ENCODE measurements around the gene BCKDHB. TPM values are rescaled to one million over a fixed set of nuclear protein-coding genes. Genes with fewer than 3 reads are reported as not detected.

BCKDHB gene
- total RNA-seq, 1 donor from 2014 or later: 17.6 TPM

DNA sequence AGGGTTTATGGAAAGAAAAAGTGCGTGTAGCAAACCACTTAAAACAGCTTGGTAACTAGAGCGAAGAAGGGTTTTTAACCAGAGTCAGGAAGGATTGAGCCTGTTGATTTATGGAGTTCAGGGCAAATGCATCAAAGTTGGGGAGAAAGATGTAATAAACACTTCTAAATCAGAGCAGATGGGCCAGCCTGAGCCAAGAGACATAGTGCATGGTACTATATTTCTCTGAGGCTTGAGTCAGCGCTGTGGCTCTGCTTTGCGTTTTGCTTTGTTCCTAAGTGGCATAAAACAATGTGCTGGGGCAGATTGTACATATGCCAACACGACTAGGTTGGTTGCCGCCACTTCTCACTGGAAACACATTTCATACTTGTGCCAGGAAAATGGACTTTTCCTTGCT is 111.3 kb downstream of the BCKDHB start:
- Histone ChIP-seq H3K36me3 (no peaks in the 10 kb centered on the region), H3K27me3 (no peaks in the 10 kb centered on the region), H3K9me3 (no peaks in the 10 kb centered on the region), H3K4me3 (no peak overlapping the region), H3K27ac (no peak overlapping the region), H3K4me1 (no peaks in the 10 kb centered on the region)
- TF ChIP-seq, protein P1, sequence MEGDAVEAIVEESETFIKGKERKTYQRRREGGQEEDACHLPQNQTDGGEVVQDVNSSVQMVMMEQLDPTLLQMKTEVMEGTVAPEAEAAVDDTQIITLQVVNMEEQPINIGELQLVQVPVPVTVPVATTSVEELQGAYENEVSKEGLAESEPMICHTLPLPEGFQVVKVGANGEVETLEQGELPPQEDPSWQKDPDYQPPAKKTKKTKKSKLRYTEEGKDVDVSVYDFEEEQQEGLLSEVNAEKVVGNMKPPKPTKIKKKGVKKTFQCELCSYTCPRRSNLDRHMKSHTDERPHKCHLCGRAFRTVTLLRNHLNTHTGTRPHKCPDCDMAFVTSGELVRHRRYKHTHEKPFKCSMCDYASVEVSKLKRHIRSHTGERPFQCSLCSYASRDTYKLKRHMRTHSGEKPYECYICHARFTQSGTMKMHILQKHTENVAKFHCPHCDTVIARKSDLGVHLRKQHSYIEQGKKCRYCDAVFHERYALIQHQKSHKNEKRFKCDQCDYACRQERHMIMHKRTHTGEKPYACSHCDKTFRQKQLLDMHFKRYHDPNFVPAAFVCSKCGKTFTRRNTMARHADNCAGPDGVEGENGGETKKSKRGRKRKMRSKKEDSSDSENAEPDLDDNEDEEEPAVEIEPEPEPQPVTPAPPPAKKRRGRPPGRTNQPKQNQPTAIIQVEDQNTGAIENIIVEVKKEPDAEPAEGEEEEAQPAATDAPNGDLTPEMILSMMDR (IDR thresholded peaks at IDR 0.05): no peak
- intact Hi-C loops (cut with DNase I): no loop called here
- ATAC-seq: no peak
- no peak for DNase-seq

DNA sequence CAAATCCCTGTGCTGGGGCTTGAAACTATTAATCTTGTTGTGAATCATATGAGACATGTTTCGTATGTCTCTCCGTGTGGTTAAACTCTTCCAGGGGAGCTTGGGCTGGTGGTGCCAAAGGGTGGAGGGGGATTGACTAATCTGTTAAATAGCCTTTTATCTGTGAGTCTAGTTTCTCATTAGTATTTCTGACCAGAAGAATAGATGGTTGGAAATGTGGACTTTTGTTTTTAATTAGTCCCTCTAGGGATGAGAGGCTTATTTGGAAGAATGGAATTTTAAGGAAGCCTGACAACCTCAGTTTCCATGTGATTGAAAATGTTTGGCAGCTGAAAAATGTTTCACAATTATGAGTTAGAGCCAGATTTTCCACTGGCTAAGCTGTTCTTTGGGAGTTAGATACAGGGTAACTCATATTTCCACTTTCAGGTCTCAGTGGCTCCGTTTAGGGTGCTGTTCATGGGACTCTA is 117.3 kb downstream of the BCKDHB start:
- intact Hi-C loops (cut with DNase I): no loop called here
- ATAC-seq: no peak
- no peaks in the 10 kb centered on the region for H3K36me3 ChIP-seq

DNA sequence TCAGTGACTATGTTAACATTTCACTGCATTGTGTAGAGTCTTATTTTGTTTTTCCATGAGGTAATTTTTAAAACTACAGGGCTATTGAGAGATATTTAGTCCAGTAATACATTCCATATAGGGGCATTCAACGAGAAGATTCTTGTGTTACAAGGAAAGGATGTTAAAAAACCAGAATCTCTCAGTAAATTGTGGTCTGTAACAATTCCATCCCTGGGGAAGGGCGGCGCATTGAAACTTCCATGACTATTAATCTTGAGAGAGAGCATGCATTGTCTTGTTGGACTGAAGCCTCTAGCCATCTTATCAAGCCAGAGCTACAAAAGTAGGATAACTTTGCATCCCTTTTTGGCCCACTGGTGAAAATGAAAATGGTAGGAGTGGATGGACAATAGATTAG is 119.7 kb downstream of the BCKDHB start:
- TF ChIP-seq, protein P1 (IDR thresholded peaks at IDR 0.05): no peak
- no peak for ATAC-seq
- intact Hi-C loops (cut with DNase I): no loop called here

More for the DNA sequence above, 117.3 kb downstream of the BCKDHB start:
- TF ChIP-seq, protein P1 (IDR thresholded peaks at IDR 0.05): no peak
- no peak overlapping the region for H3K4me3 ChIP-seq
- no peaks in the 10 kb centered on the region for H3K9me3 ChIP-seq
- no peaks in the 10 kb centered on the region for H3K27me3 ChIP-seq
- DNase-seq: no peak
- no peak overlapping the region for H3K27ac ChIP-seq
- H3K4me1 ChIP-seq: no peaks in the 10 kb centered on the region

DNA sequence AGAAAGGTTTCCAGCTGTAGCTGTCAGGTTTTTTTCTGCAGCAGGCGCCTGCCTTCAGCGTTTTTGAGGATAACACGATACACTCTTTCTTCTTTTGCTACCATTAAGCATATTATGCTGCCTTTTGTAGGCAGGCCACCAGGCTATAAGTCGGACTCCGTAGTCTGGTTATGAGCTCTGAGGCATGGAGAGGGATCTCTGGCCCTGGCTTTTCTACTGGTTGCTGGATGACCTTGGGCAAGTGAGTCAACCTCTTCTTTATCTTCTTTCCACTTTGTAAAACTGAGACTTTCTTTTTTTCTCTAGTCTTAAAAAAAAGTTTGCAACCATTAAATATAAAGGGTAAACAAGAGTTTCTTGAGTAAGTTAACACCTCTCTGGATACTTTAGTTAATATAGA is 120.2 kb downstream of the BCKDHB start:
- ATAC-seq: no peak
- TF ChIP-seq, protein P1 (IDR thresholded peaks at IDR 0.05): no peak
- DNase-seq: no peak
- intact Hi-C loops (cut with DNase I): no loop called here
- no peak overlapping the region for H3K27ac ChIP-seq
- no peak overlapping the region for H3K4me3 ChIP-seq
- no peaks in the 10 kb centered on the region for H3K36me3 ChIP-seq
- no peaks in the 10 kb centered on the region for H3K27me3 ChIP-seq
- no peaks in the 10 kb centered on the region for H3K9me3 ChIP-seq
- H3K4me1 ChIP-seq: no peaks in the 10 kb centered on the region

More for the DNA sequence above, 119.7 kb downstream of the BCKDHB start:
- Histone ChIP-seq H3K27me3 (no peaks in the 10 kb centered on the region), H3K9me3 (no peaks in the 10 kb centered on the region), H3K4me1 (no peaks in the 10 kb centered on the region), H3K4me3 (no peak overlapping the region), H3K36me3 (no peaks in the 10 kb centered on the region), H3K27ac (no peak overlapping the region)
- no peak for DNase-seq

- TF ChIP-seq, protein P1 (IDR thresholded peaks at IDR 0.05): no peak
- H3K4me3 ChIP-seq: no peak overlapping the region
- intact Hi-C loops (cut with DNase I): no loop called here
- H3K36me3 ChIP-seq: no peaks in the 10 kb centered on the region
- no peak overlapping the region for H3K27ac ChIP-seq
- H3K9me3 ChIP-seq: no peaks in the 10 kb centered on the region
- H3K4me1 ChIP-seq: no peaks in the 10 kb centered on the region
- DNase-seq: no peak
- ATAC-seq: no peak
- H3K27me3 ChIP-seq: no peaks in the 10 kb centered on the region
Observed at GRCh38 chr6:80227545-80228105, 121.2 kb downstream of the BCKDHB start.

DNA sequence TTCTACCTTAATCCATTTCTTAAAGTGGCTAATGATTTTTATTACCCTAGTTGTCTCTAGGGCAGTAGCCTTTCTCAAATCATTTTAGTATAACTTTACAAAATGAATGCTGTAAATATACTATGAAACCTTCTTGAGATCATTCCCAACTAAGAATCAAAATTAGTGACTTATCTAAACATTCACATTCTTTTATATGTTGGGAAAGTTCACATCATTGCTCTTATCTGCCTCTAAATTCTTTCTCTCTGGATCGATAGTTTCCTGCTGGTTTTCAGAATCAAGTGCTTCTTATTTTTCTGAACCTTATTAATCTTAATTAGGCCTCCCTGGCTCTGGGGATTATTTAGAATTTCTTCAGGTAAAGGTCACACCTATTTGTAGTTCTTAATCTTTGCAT is 126.8 kb downstream of the BCKDHB start:
- intact Hi-C loops (cut with DNase I): no loop called here
- Histone ChIP-seq H3K36me3 (no peaks in the 10 kb centered on the region), H3K9me3 (no peaks in the 10 kb centered on the region), H3K27me3 (no peaks in the 10 kb centered on the region), H3K4me1 (no peaks in the 10 kb centered on the region), H3K4me3 (no peak overlapping the region), H3K27ac (no peak overlapping the region)
- DNase-seq (no peak), ATAC-seq (no peak)
- TF ChIP-seq, protein P1 (IDR thresholded peaks at IDR 0.05): no peak

Data from upper lobe of right lung (tissue), 1 donor.